ENCODE data around the gene PTPN3. TPM values are rescaled to one million over a fixed set of nuclear protein-coding genes. Genes with fewer than 3 reads are reported as not detected.

PTPN3 gene
- total RNA-seq, 4 donors from 2014 or later, result 31.6 to 64.0 (median 38.7) TPM

- TF ChIP-seq CTCF (IDR thresholded peaks at IDR 0.05), result no peak
- no peak for TF ChIP-seq POLR2A (IDR thresholded peaks at IDR 0.05)
- no peak for TF ChIP-seq POLR2AphosphoS5 (IDR thresholded peaks at IDR 0.05)
- no peak for TF ChIP-seq EP300 (IDR thresholded peaks at IDR 0.05)
- Histone ChIP-seq H3K4me3 (no peak overlapping the region), H3K27me3 (no peaks in the 10 kb centered on the region), H3K4me1 (peaks cover 21% of the 10 kb centered on the region), H3K27ac (no peak overlapping the region), H3K9me3 (no peaks in the 10 kb centered on the region), H3K36me3 (peaks cover 15% of the 10 kb centered on the region)
- no peak for DNase-seq (ENCODE audit: low spot score in 2 of 2)
- 91% methylated on average over 3 of the region's 3 CpGs for WGBS
Observed at GRCh38 chr9:109444771-109445320, 53.3 kb downstream of the PTPN3 start.

GRCh38 chr9:109442716-109443115, 55.4 kb downstream of the PTPN3 start:
- peaks cover 12% of the 10 kb centered on the region for H3K4me1 ChIP-seq
- WGBS, result 69% methylated on average over 2 of the region's 2 CpGs
- peaks cover 15% of the 10 kb centered on the region for H3K36me3 ChIP-seq
- H3K27ac ChIP-seq, result peak overlapping the region; percentile 18
- TF ChIP-seq POLR2AphosphoS5 (IDR thresholded peaks at IDR 0.05) (no peak), CTCF (IDR thresholded peaks at IDR 0.05) (no peak), POLR2A (IDR thresholded peaks at IDR 0.05) (no peak), EP300 (IDR thresholded peaks at IDR 0.05) (no peak)
- no peak for DNase-seq (ENCODE audit: low spot score in 2 of 2)
- H3K27me3 ChIP-seq, result no peaks in the 10 kb centered on the region
- H3K4me3 ChIP-seq, result no peak overlapping the region
- H3K9me3 ChIP-seq, result no peaks in the 10 kb centered on the region

- Histone ChIP-seq H3K27me3 (no peaks in the 10 kb centered on the region), H3K27ac (peak overlapping the region; percentile 42), H3K9me3 (no peaks in the 10 kb centered on the region), H3K4me3 (no peak overlapping the region), H3K4me1 (peaks cover 12% of the 10 kb centered on the region), H3K36me3 (peaks cover 14% of the 10 kb centered on the region)
- TF ChIP-seq CTCF (IDR thresholded peaks at IDR 0.05) (no peak), EP300 (IDR thresholded peaks at IDR 0.05) (no peak)
- no peak for DNase-seq (ENCODE audit: low spot score in 2 of 2)
- 49% methylated on average over 3 of the region's 3 CpGs for WGBS
Observed at GRCh38 chr9:109441296-109441695, 56.8 kb downstream of the PTPN3 start.

- H3K4me1 ChIP-seq, result peaks cover 12% of the 10 kb centered on the region
- H3K36me3 ChIP-seq, result peaks cover 10% of the 10 kb centered on the region
- H3K27me3 ChIP-seq, result no peaks in the 10 kb centered on the region
- WGBS, result 3% methylated on average over 4 of the region's 4 CpGs
- H3K9me3 ChIP-seq, result no peaks in the 10 kb centered on the region
- DNase-seq (ENCODE audit: low spot score in 2 of 2), result no peak
- H3K4me3 ChIP-seq, result no peak overlapping the region
- peak overlapping the region; percentile 42 for H3K27ac ChIP-seq
- TF ChIP-seq EP300 (IDR thresholded peaks at IDR 0.05), result no peak
- peak in 1 of 3 donors; percentile 13 for TF ChIP-seq POLR2AphosphoS5 (IDR thresholded peaks at IDR 0.05)
- TF ChIP-seq POLR2A (IDR thresholded peaks at IDR 0.05), result no peak
- TF ChIP-seq CTCF (IDR thresholded peaks at IDR 0.05), result peak; percentile 71 to 83
Observed at GRCh38 chr9:109440797-109441287, 57.3 kb downstream of the PTPN3 start.

- peaks cover 12% of the 10 kb centered on the region for H3K4me1 ChIP-seq
- TF ChIP-seq POLR2AphosphoS5 (IDR thresholded peaks at IDR 0.05) (no peak), POLR2A (IDR thresholded peaks at IDR 0.05) (no peak), CTCF (IDR thresholded peaks at IDR 0.05) (no peak), EP300 (IDR thresholded peaks at IDR 0.05) (no peak)
- whole genome bisulfite sequencing, result 76% methylated on average over 3 of the region's 3 CpGs
- H3K4me3 ChIP-seq, result no peak overlapping the region
- H3K27ac ChIP-seq, result no peak overlapping the region
- DNase-seq (ENCODE audit: low spot score in 2 of 2), result no peak
- H3K36me3 ChIP-seq, result peaks cover 7% of the 10 kb centered on the region
- no peaks in the 10 kb centered on the region for H3K9me3 ChIP-seq
- no peaks in the 10 kb centered on the region for H3K27me3 ChIP-seq
Observed at GRCh38 chr9:109440117-109440515, 58.0 kb downstream of the PTPN3 start.
